Panc1 (cell line): Measurements from ENCODE around the gene PDGFA. TPM values are rescaled to one million over a fixed set of nuclear protein-coding genes. Genes with fewer than 3 reads are reported as not detected.

Experiments
- ATAC-seq: fragments of 200-7000 bp; cut with Tn5 transposase; 2 replicates; pipeline ENCODE4 v1.9.1; 2020; ENCODE audit warnings: mild to moderate bottlenecking, moderate library complexity
- BruUV-seq: library from RNA; stranded (reverse); fragments of 400-500 nt; replicated peaks from 2 replicates; lab custom pipeline; 2021; lab: Mats Ljungman, UMichigan
- CTCF ChIA-PET: fragments of 300-600 bp; sonication (Branson Sonifier 250); formaldehyde crosslinking; loops from one replicate; lab custom pipeline; 2022; ENCODE audit warnings: antibody characterized with exemption; lab: Charles Lee
- POLR2A ChIA-PET: fragments of 300-600 bp; sonication (Branson Sonifier 250); formaldehyde crosslinking; loops from one replicate; lab custom pipeline; 2022; ENCODE audit warnings: antibody characterized with exemption; lab: Charles Lee
- DNase-seq: peaks from one replicate; pipeline ENCODE4 v3.0.0-alpha.2; 2010; ENCODE audit warnings: low read depth, low spot score
- H3K27ac ChIP-seq: 2 replicates; pipeline ENCODE4 v1.5.1; 2011; ENCODE audit warnings: mild to moderate bottlenecking, low read length, inconsistent platforms
- H3K27me3 ChIP-seq: fragments of 200-500 bp; sonication (Bioruptor generic); 2 replicates; pipeline ENCODE4 v1.6.0; 2014; ENCODE audit warnings: low read length, inconsistent platforms; ENCODE audit not compliant: control insufficient read depth, insufficient read depth
- H3K36me3 ChIP-seq: fragments of 200-500 bp; sonication (Bioruptor generic); 2 replicates; pipeline ENCODE4 v1.5.1; 2014; ENCODE audit warnings: inconsistent platforms, mild to moderate bottlenecking, low read length, moderate library complexity; ENCODE audit not compliant: control insufficient read depth, insufficient read depth
- H3K4me1 ChIP-seq: 2 replicates; pipeline ENCODE4 v1.5.1; 2011; ENCODE audit warnings: inconsistent platforms, mild to moderate bottlenecking, low read length, moderate library complexity; ENCODE audit not compliant: control insufficient read depth, insufficient read depth
- H3K4me3 ChIP-seq, 2 experiments: 2 replicates each; pipeline ENCODE4 v1.5.1; 2011 to 2012; ENCODE audit warnings: low read depth in 2 of 2, low read length in 2 of 2, mild to moderate bottlenecking in 2 of 2, inconsistent platforms in 1 of 2, moderate library complexity in 1 of 2
- H3K9me3 ChIP-seq: fragments of 200-500 bp; sonication (Bioruptor generic); 2 replicates; pipeline ENCODE4 v1.5.1; 2014; ENCODE audit warnings: low read depth, mild to moderate bottlenecking, inconsistent platforms, low read length, moderate library complexity; ENCODE audit not compliant: control insufficient read depth, insufficient read depth
- POLR2AphosphoS5 ChIP-seq: IDR thresholded peaks from 2 replicates; pipeline ENCODE4 v1.6.1; 2012; ENCODE audit warnings: mild to moderate bottlenecking, low read depth, low read length, moderate library complexity
- SIN3A ChIP-seq: IDR thresholded peaks from 2 replicates; pipeline ENCODE4 v1.6.1; 2012; ENCODE audit warnings: low read depth, mild to moderate bottlenecking, low read length, moderate library complexity, borderline replicate concordance; ENCODE audit not compliant: insufficient read depth
- TCF7L2 ChIP-seq: IDR thresholded peaks from 2 replicates; pipeline ENCODE4 v1.6.1; 2011; ENCODE audit warnings: mild to moderate bottlenecking, low read depth, low read length, inconsistent platforms
- in situ Hi-C: cut with HindIII; loops from 2 replicates; pipeline ENCODE4 v1.10.0; 2016; ENCODE audit warnings: low sequenced_read_pairs, low pct_unique_long_range_greater_than_20kb
- intact Hi-C: fragments of 100-400 bp; cut with micrococcal nuclease; formaldehyde crosslinking; loops from one replicate; pipeline ENCODE4 v1.10.0; 2022; ENCODE audit not compliant: unreplicated experiment
- total RNA-seq: library from RNA; stranded (reverse); gene quantifications from one replicate; pipeline ENCODE4 v1.2.1, GENCODE V29; 2021; ENCODE audit not compliant: unreplicated experiment
- TF ChIP-seq, protein P1 (sequence below): fragments of 450-650 bp; IDR thresholded peaks from 2 replicates; pipeline ENCODE4 v1.5.1; 2017; ENCODE audit warnings: mild to moderate bottlenecking
- TF ChIP-seq, protein P2 (sequence below), 2 experiments: IDR thresholded peaks; 2 replicates each; pipeline ENCODE4 v1.6.1; 2011 to 2012; ENCODE audit warnings: low read depth in 2 of 2, control low read depth in 1 of 2, low read length in 1 of 2, mild to moderate bottlenecking in 1 of 2, moderate library complexity in 1 of 2; ENCODE audit not compliant: insufficient read depth in 1 of 2

Gene PDGFA
- total RNA-seq, 1 experiment from 2014 or later, result 18.5 TPM

GRCh38 chr7:477626-478220 is 41.9 kb downstream of the PDGFA start:
- TF ChIP-seq TCF7L2 (no peak), SIN3A (no peak), POLR2AphosphoS5 (no peak)
- TF ChIP-seq, protein P1, sequence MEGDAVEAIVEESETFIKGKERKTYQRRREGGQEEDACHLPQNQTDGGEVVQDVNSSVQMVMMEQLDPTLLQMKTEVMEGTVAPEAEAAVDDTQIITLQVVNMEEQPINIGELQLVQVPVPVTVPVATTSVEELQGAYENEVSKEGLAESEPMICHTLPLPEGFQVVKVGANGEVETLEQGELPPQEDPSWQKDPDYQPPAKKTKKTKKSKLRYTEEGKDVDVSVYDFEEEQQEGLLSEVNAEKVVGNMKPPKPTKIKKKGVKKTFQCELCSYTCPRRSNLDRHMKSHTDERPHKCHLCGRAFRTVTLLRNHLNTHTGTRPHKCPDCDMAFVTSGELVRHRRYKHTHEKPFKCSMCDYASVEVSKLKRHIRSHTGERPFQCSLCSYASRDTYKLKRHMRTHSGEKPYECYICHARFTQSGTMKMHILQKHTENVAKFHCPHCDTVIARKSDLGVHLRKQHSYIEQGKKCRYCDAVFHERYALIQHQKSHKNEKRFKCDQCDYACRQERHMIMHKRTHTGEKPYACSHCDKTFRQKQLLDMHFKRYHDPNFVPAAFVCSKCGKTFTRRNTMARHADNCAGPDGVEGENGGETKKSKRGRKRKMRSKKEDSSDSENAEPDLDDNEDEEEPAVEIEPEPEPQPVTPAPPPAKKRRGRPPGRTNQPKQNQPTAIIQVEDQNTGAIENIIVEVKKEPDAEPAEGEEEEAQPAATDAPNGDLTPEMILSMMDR, result no peak
- TF ChIP-seq, protein P2, sequence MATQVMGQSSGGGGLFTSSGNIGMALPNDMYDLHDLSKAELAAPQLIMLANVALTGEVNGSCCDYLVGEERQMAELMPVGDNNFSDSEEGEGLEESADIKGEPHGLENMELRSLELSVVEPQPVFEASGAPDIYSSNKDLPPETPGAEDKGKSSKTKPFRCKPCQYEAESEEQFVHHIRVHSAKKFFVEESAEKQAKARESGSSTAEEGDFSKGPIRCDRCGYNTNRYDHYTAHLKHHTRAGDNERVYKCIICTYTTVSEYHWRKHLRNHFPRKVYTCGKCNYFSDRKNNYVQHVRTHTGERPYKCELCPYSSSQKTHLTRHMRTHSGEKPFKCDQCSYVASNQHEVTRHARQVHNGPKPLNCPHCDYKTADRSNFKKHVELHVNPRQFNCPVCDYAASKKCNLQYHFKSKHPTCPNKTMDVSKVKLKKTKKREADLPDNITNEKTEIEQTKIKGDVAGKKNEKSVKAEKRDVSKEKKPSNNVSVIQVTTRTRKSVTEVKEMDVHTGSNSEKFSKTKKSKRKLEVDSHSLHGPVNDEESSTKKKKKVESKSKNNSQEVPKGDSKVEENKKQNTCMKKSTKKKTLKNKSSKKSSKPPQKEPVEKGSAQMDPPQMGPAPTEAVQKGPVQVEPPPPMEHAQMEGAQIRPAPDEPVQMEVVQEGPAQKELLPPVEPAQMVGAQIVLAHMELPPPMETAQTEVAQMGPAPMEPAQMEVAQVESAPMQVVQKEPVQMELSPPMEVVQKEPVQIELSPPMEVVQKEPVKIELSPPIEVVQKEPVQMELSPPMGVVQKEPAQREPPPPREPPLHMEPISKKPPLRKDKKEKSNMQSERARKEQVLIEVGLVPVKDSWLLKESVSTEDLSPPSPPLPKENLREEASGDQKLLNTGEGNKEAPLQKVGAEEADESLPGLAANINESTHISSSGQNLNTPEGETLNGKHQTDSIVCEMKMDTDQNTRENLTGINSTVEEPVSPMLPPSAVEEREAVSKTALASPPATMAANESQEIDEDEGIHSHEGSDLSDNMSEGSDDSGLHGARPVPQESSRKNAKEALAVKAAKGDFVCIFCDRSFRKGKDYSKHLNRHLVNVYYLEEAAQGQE (IDR thresholded peaks at IDR 0.05; ENCODE audit: insufficient read depth in 1 of 2, low read depth in 2 of 2, low read length in 1 of 2), result no peak

GRCh38 chr7:476736-477360 is 42.8 kb downstream of the PDGFA start:
- H3K27ac ChIP-seq, result no peak overlapping the region
- H3K4me3 ChIP-seq, result no peak overlapping the region
- intact Hi-C loops (no loop called here), in situ Hi-C loops (no loop called here)
- no peaks in the 10 kb centered on the region for H3K36me3 ChIP-seq
- H3K27me3 ChIP-seq, result no peaks in the 10 kb centered on the region
- DNase-seq (no peak), ATAC-seq (no peak)
- ChIA-PET POLR2A (no interaction called here), CTCF (interaction anchor here (0.8 kb wide), 1 partner anchor 1072 kb away, joined by 3 read pairs; no protein-coding TSS in a partner anchor)
- peaks cover 16% of the 10 kb centered on the region for H3K4me1 ChIP-seq
- no TSS peak for BruUV-seq
- TF ChIP-seq, protein P2 (IDR thresholded peaks at IDR 0.05; ENCODE audit: insufficient read depth in 1 of 2, low read depth in 2 of 2, low read length in 1 of 2), result no peak
- no peak for TF ChIP-seq SIN3A
- TF ChIP-seq, protein P1, result no peak
- no peak for TF ChIP-seq POLR2AphosphoS5
- TF ChIP-seq TCF7L2, result no peak
- no peaks in the 10 kb centered on the region for H3K9me3 ChIP-seq

More at GRCh38 chr7:477626-478220, 41.9 kb downstream of the PDGFA start:
- Histone ChIP-seq H3K4me3 (no peak overlapping the region), H3K27ac (no peak overlapping the region), H3K9me3 (no peaks in the 10 kb centered on the region), H3K4me1 (peaks cover 11% of the 10 kb centered on the region), H3K27me3 (no peaks in the 10 kb centered on the region), H3K36me3 (no peaks in the 10 kb centered on the region)
- ChIA-PET CTCF (no interaction called here), POLR2A (no interaction called here)
- ATAC-seq (peak; percentile 56; the same call in 1 of the 2 replicates), DNase-seq (no peak)
- in situ Hi-C loops, result no loop called here
- no TSS peak for BruUV-seq
- intact Hi-C loops, result no loop called here
